Measurements from ENCODE around the gene STARD10.

GRCh38 chr11:72737336-72737735, 56.5 kb downstream of the STARD10 start:
- no peak for TF ChIP-seq CTCF (IDR thresholded peaks at IDR 0.05)
- TF ChIP-seq POLR2A (IDR thresholded peaks at IDR 0.05), result no peak
